ENCODE results near the gene TRIM50. TPM values are rescaled to one million over a fixed set of nuclear protein-coding genes. Genes with fewer than 3 reads are reported as not detected.

The TRIM50 gene
- total and polyA plus RNA-seq, 4 donors, result 0.14 to 1.4 (median 0.15) TPM

DNA sequence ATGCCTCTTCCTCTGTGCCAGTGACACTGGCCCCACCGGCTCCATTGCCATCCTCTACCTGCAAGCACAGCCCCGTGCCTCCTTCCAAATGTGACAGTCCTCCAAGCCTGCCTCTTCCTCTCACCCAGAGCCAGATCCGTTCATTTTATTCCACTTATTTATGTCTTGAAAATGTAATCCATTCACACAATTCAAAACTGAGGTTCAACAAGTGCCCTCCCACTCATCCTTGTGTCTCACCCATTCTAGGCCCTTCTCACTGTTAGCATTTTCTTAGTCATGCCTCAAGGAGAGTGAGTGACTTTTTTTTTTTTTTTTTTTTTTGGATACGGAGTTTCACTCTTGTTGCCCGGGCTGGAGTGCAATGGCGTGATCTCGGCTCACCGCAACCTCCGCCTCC is 41.7 kb upstream of the TRIM50 start (continued):
- no peak for TF ChIP-seq REST (IDR thresholded peaks at IDR 0.05)

DNA sequence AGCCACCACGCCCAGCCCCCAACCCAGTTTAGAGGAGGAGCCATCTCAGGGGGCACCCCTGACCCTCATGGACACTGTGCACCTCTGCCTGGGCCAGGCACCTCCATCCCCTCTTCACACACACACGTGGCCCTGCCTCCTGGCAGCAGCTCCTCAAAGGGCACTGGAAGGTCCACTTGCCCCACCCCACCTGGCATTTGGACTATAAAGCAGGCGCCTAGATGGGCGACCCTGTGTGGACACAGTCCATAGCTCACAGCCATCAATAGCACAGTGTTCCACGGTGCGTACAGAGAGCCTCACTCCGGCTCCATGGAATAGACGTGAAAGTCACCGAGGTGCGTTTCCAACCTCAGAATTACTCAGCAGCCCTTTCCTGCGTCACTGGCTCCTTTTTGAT is 41.1 kb upstream of the TRIM50 start:
- 63% methylated on average over 11 of the region's 11 CpGs for WGBS
- H3K36me3 ChIP-seq (ENCODE audit: control insufficient read depth in 4 of 4, insufficient read depth in 3 of 4, low read depth in 1 of 4, low read length in 3 of 4), result no peaks in the 10 kb centered on the region
- TF ChIP-seq NR2F2 (IDR thresholded peaks at IDR 0.05) (no peak), FOXA1 (IDR thresholded peaks at IDR 0.05) (no peak), CTCF (IDR thresholded peaks at IDR 0.05; ENCODE audit: low read depth, low read length, missing input control) (no peak), ZBTB33 (IDR thresholded peaks at IDR 0.05) (no peak), GABPA (IDR thresholded peaks at IDR 0.05 in 1 of 2, conservative IDR thresholded peaks at IDR 0.05 in 1 of 2) (no peak), RAD21 (IDR thresholded peaks at IDR 0.05) (no peak), FOXA2 (IDR thresholded peaks at IDR 0.05) (no peak), JUND (IDR thresholded peaks at IDR 0.05) (no peak), HNF4G (IDR thresholded peaks at IDR 0.05) (no peak), HNF4A (conservative IDR thresholded peaks at IDR 0.05) (no peak), YY1 (IDR thresholded peaks at IDR 0.05) (no peak), EGR1 (IDR thresholded peaks at IDR 0.05; ENCODE audit: low read depth in 2 of 2) (no peak)
- TF ChIP-seq, protein P1, sequence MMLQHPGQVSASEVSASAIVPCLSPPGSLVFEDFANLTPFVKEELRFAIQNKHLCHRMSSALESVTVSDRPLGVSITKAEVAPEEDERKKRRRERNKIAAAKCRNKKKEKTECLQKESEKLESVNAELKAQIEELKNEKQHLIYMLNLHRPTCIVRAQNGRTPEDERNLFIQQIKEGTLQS (IDR thresholded peaks at IDR 0.05), result no peak

GRCh38 chr7:73366990-73367389 is 39.1 kb upstream of the TRIM50 start:
- no peaks in the 10 kb centered on the region for H3K27me3 ChIP-seq (ENCODE audit: control insufficient read depth in 4 of 4, insufficient read depth in 4 of 4, low read length in 3 of 4)
- no peak for TF ChIP-seq JUND (IDR thresholded peaks at IDR 0.05)
- TF ChIP-seq RAD21 (IDR thresholded peaks at IDR 0.05), result no peak
- no peak for TF ChIP-seq GABPA (IDR thresholded peaks at IDR 0.05 in 1 of 2, conservative IDR thresholded peaks at IDR 0.05 in 1 of 2)
- no peak for TF ChIP-seq HNF4G (IDR thresholded peaks at IDR 0.05)
- no peak for TF ChIP-seq CTCF (IDR thresholded peaks at IDR 0.05; ENCODE audit: low read depth, low read length, missing input control)
- no peak for TF ChIP-seq NR2F2 (IDR thresholded peaks at IDR 0.05)
- no peak for TF ChIP-seq MAX (IDR thresholded peaks at IDR 0.05)
- TF ChIP-seq FOXA1 (IDR thresholded peaks at IDR 0.05), result no peak
- no peak for TF ChIP-seq RXRA (IDR thresholded peaks at IDR 0.05)
- no peak for TF ChIP-seq EGR1 (IDR thresholded peaks at IDR 0.05; ENCODE audit: low read depth in 2 of 2)
- no peak for TF ChIP-seq TAF1 (conservative IDR thresholded peaks at IDR 0.05)
- no peak for TF ChIP-seq HNF4A (conservative IDR thresholded peaks at IDR 0.05)

More for the DNA sequence above, 41.1 kb upstream of the TRIM50 start:
- no peak overlapping the region for H3K9ac ChIP-seq (ENCODE audit: low read depth in 1 of 2, low read length in 2 of 2)
- no peaks in the 10 kb centered on the region for H3K9me3 ChIP-seq (ENCODE audit: control insufficient read depth in 4 of 4, low read length in 3 of 4)
- no peaks in the 10 kb centered on the region for H3K4me1 ChIP-seq (ENCODE audit: control insufficient read depth in 4 of 4, insufficient read depth in 4 of 4, low read length in 3 of 4)
- DNase-seq (ENCODE audit: low spot score), result no peak
- H3K4me3 ChIP-seq (ENCODE audit: low read depth in 1 of 3, low read length in 3 of 3), result no peak overlapping the region
- H3K27ac ChIP-seq (ENCODE audit: low read depth in 1 of 2, low read length in 2 of 2), result no peak overlapping the region
- H3K27me3 ChIP-seq (ENCODE audit: control insufficient read depth in 4 of 4, insufficient read depth in 4 of 4, low read length in 3 of 4), result no peaks in the 10 kb centered on the region

More at GRCh38 chr7:73366990-73367389, 39.1 kb upstream of the TRIM50 start:
- H3K9me3 ChIP-seq (ENCODE audit: control insufficient read depth in 4 of 4, low read length in 3 of 4), result no peaks in the 10 kb centered on the region
- H3K36me3 ChIP-seq (ENCODE audit: control insufficient read depth in 4 of 4, insufficient read depth in 3 of 4, low read depth in 1 of 4, low read length in 3 of 4), result no peaks in the 10 kb centered on the region
- H3K27ac ChIP-seq (ENCODE audit: low read depth in 1 of 2, low read length in 2 of 2), result no peak overlapping the region
- 94% methylated on average over 12 of the region's 12 CpGs for WGBS
- H3K4me1 ChIP-seq (ENCODE audit: control insufficient read depth in 4 of 4, insufficient read depth in 4 of 4, low read length in 3 of 4), result no peaks in the 10 kb centered on the region
- DNase-seq (ENCODE audit: low spot score), result no peak
- H3K4me3 ChIP-seq (ENCODE audit: low read depth in 1 of 3, low read length in 3 of 3), result no peak overlapping the region
- no peak overlapping the region for H3K9ac ChIP-seq (ENCODE audit: low read depth in 1 of 2, low read length in 2 of 2)

Data from liver (tissue), 9 donors.